BE2C (cell line): ENCODE data around the gene NKX3-2. TPM values are rescaled to one million over a fixed set of nuclear protein-coding genes. Genes with fewer than 3 reads are reported as not detected.

Source experiments
- DNase-seq: peaks from one replicate; pipeline ENCODE4 v3.0.0-alpha.2; 2020
- H3K27me3 ChIP-seq: fragments of 250-450 bp; sonication (Bioruptor Pico); 2 replicates; pipeline ENCODE4 v1.5.1; 2020; ENCODE audit warnings: mild to moderate bottlenecking
- H3K36me3 ChIP-seq: fragments of 250-450 bp; sonication (Bioruptor Pico); 2 replicates; pipeline ENCODE4 v1.5.1; 2020; ENCODE audit warnings: mild to moderate bottlenecking
- H3K4me1 ChIP-seq: fragments of 250-450 bp; sonication (Bioruptor Pico); 2 replicates; pipeline ENCODE4 v1.5.1; 2020
- H3K4me3 ChIP-seq: 2 replicates; pipeline ENCODE4 v1.5.1; 2011; ENCODE audit warnings: low read depth, low read length
- H3K9me3 ChIP-seq: fragments of 250-450 bp; sonication (Bioruptor Pico); 2 replicates; pipeline ENCODE4 v1.5.1; 2020
- polyA plus RNA-seq: library from polyadenylated mRNA; unstranded; fragments of >200 nt; gene quantifications from one replicate; pipeline ENCODE4 v1.2.1, GENCODE V29; 2012; ENCODE audit warnings: low read depth, missing spikeins; ENCODE audit not compliant: insufficient read length, insufficient read depth
- TF ChIP-seq, protein P1 (sequence below): IDR thresholded peaks from 2 replicates; pipeline ENCODE4 v1.5.1; 2012; ENCODE audit warnings: mild to moderate bottlenecking, low read depth, low read length

The NKX3-2 gene
- not detected for polyA plus RNA-seq

- Histone ChIP-seq H3K4me1 (no peaks in the 10 kb centered on the region), H3K9me3 (no peaks in the 10 kb centered on the region; the same call in 1 of the 2 replicates), H3K27me3 (peaks cover 98% of the 10 kb centered on the region), H3K4me3 (peak within 1 kb of the TSS; percentile 67), H3K36me3 (no peaks in the 10 kb centered on the region)
- TF ChIP-seq, protein P1, sequence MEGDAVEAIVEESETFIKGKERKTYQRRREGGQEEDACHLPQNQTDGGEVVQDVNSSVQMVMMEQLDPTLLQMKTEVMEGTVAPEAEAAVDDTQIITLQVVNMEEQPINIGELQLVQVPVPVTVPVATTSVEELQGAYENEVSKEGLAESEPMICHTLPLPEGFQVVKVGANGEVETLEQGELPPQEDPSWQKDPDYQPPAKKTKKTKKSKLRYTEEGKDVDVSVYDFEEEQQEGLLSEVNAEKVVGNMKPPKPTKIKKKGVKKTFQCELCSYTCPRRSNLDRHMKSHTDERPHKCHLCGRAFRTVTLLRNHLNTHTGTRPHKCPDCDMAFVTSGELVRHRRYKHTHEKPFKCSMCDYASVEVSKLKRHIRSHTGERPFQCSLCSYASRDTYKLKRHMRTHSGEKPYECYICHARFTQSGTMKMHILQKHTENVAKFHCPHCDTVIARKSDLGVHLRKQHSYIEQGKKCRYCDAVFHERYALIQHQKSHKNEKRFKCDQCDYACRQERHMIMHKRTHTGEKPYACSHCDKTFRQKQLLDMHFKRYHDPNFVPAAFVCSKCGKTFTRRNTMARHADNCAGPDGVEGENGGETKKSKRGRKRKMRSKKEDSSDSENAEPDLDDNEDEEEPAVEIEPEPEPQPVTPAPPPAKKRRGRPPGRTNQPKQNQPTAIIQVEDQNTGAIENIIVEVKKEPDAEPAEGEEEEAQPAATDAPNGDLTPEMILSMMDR = no peak
- no peak for DNase-seq
These were observed at the start of gene NKX3-2 for GRCh38 chr4:13543839-13544605. Gene NKX3-2, minus strand, starts transcription at chr4:13544508. Its CDS starts 94 bp downstream, at chr4:13544414.

GRCh38 chr4:13592220-13592619 is 47.9 kb upstream of the NKX3-2 start:
- TF ChIP-seq, protein P1 = no peak
- peaks cover 28% of the 10 kb centered on the region for H3K36me3 ChIP-seq
- no peak for DNase-seq

GRCh38 chr4:13590766-13591165 is 46.5 kb upstream of the NKX3-2 start:
- Histone ChIP-seq H3K27me3 (no peaks in the 10 kb centered on the region), H3K4me1 (no peaks in the 10 kb centered on the region), H3K36me3 (peaks cover 28% of the 10 kb centered on the region), H3K4me3 (no peak overlapping the region), H3K9me3 (no peaks in the 10 kb centered on the region)
- no peak for DNase-seq
- TF ChIP-seq, protein P1 = no peak

More at GRCh38 chr4:13592220-13592619, 47.9 kb upstream of the NKX3-2 start:
- H3K9me3 ChIP-seq = no peaks in the 10 kb centered on the region
- no peaks in the 10 kb centered on the region for H3K27me3 ChIP-seq
- no peak overlapping the region for H3K4me3 ChIP-seq
- no peaks in the 10 kb centered on the region for H3K4me1 ChIP-seq

GRCh38 chr4:13588954-13589353 is 44.6 kb upstream of the NKX3-2 start:
- no peaks in the 10 kb centered on the region for H3K9me3 ChIP-seq
- H3K36me3 ChIP-seq = peaks cover 17% of the 10 kb centered on the region
- no peaks in the 10 kb centered on the region for H3K4me1 ChIP-seq
- H3K27me3 ChIP-seq = no peaks in the 10 kb centered on the region
- no peak for DNase-seq
- H3K4me3 ChIP-seq = no peak overlapping the region
- TF ChIP-seq, protein P1 = no peak

GRCh38 chr4:13584481-13584880 is 40.2 kb upstream of the NKX3-2 start:
- H3K36me3 ChIP-seq = peaks cover 26% of the 10 kb centered on the region

DNA sequence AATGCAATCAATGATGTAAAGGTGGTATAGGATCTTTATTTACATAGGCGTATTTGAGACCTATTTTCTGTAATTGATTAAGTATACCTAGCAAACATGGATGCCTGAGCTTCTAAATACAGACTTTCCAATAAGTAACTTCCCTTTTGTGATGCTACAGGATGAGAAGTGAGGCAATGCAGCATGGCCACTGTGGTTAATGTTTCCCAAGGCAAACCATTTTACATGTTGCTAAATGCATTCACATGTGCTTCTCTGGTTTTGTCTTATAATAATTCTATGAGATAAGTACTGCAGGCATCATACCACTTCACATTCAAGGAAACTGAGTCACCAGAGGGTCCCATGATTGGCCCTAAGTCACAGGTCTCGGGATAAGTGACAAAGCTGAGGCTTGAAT is 35.7 kb upstream of the NKX3-2 start:
- DNase-seq = no peak
- H3K27me3 ChIP-seq = no peaks in the 10 kb centered on the region
- H3K4me3 ChIP-seq = no peak overlapping the region
- H3K9me3 ChIP-seq = no peaks in the 10 kb centered on the region
- H3K4me1 ChIP-seq = no peaks in the 10 kb centered on the region
- TF ChIP-seq, protein P1 = no peak
- peaks cover 30% of the 10 kb centered on the region for H3K36me3 ChIP-seq

More at GRCh38 chr4:13584481-13584880, 40.2 kb upstream of the NKX3-2 start:
- TF ChIP-seq, protein P1 = no peak
- Histone ChIP-seq H3K4me3 (no peak overlapping the region), H3K4me1 (no peaks in the 10 kb centered on the region), H3K9me3 (no peaks in the 10 kb centered on the region), H3K27me3 (no peaks in the 10 kb centered on the region)
- no peak for DNase-seq
